Osteocyte (in vitro differentiated cells): Measurements from ENCODE around the gene PRUNE2. TPM values are rescaled to one million over a fixed set of nuclear protein-coding genes. Genes with fewer than 3 reads are reported as not detected.
A peak's percentile ranks its signal among the peaks of the same experiment; 100 is the strongest.

Experiments used
- DNase-seq: peaks from one replicate; pipeline ENCODE4 v3.0.0; 2021; ENCODE audit warnings: mixed read lengths; ENCODE audit not compliant: unreplicated experiment; ENCODE audit errors: extremely low spot score
- H3K27ac Mint-ChIP-seq: one replicate; pipeline ENCODE4 v1.8.0; 2021; ENCODE audit warnings: mild to moderate bottlenecking, mixed read lengths; ENCODE audit not compliant: unreplicated experiment
- H3K27me3 Mint-ChIP-seq: one replicate; pipeline ENCODE4 v1.8.0; 2021; ENCODE audit warnings: mixed read lengths; ENCODE audit not compliant: unreplicated experiment
- H3K36me3 Mint-ChIP-seq: one replicate; pipeline ENCODE4 v1.8.0; 2021; ENCODE audit warnings: mixed read lengths; ENCODE audit not compliant: unreplicated experiment
- H3K4me1 Mint-ChIP-seq: one replicate; pipeline ENCODE4 v1.8.0; 2021; ENCODE audit warnings: mixed read lengths; ENCODE audit not compliant: unreplicated experiment
- H3K4me3 Mint-ChIP-seq: one replicate; pipeline ENCODE4 v1.8.0; 2021; ENCODE audit warnings: mild to moderate bottlenecking, moderate library complexity, mixed read lengths; ENCODE audit not compliant: unreplicated experiment
- H3K9me3 Mint-ChIP-seq: one replicate; pipeline ENCODE4 v1.8.0; 2021; ENCODE audit warnings: mixed read lengths; ENCODE audit not compliant: unreplicated experiment
- CTCF ChIP-seq: fragments of 200-600 bp; sonication (generic); IDR thresholded peaks from 2 replicates; pipeline ENCODE4 v1.5.0; 2021; ENCODE audit warnings: antibody characterized with exemption, mild to moderate bottlenecking, moderate library complexity
- total RNA-seq: library from RNA; stranded (reverse); gene quantifications from 2 replicates; pipeline ENCODE4 v1.2.1, GENCODE V29; 2021

The PRUNE2 gene
- total RNA-seq, 1 donor from 2014 or later: 1.0 TPM

GRCh38 chr9:76784881-76785280, 121.0 kb downstream of the PRUNE2 start:
- TF ChIP-seq CTCF: no peak
- no peaks in the 10 kb centered on the region for H3K36me3 Mint-ChIP-seq
- no peak overlapping the region for H3K27ac Mint-ChIP-seq
- no peaks in the 10 kb centered on the region for H3K9me3 Mint-ChIP-seq
- DNase-seq: no peak
- H3K27me3 Mint-ChIP-seq: peaks cover 19% of the 10 kb centered on the region
- H3K4me3 Mint-ChIP-seq: no peak overlapping the region
- H3K4me1 Mint-ChIP-seq: no peaks in the 10 kb centered on the region

GRCh38 chr9:76772686-76773445, 133.0 kb downstream of the PRUNE2 start:
- no peak for DNase-seq
- Mint-ChIP-seq H3K27me3 (peaks cover 31% of the 10 kb centered on the region), H3K9me3 (no peaks in the 10 kb centered on the region), H3K4me1 (peaks cover 4% of the 10 kb centered on the region), H3K4me3 (no peak overlapping the region), H3K27ac (no peak overlapping the region), H3K36me3 (no peaks in the 10 kb centered on the region)
- no peak for TF ChIP-seq CTCF

GRCh38 chr9:76766126-76766525, 139.8 kb downstream of the PRUNE2 start:
- Mint-ChIP-seq H3K4me3 (no peak overlapping the region), H3K27me3 (peaks cover 32% of the 10 kb centered on the region), H3K27ac (no peak overlapping the region), H3K9me3 (no peaks in the 10 kb centered on the region), H3K4me1 (no peaks in the 10 kb centered on the region), H3K36me3 (no peaks in the 10 kb centered on the region)
- TF ChIP-seq CTCF: no peak
- DNase-seq: no peak

- Mint-ChIP-seq H3K36me3 (no peaks in the 10 kb centered on the region), H3K27me3 (peaks cover 33% of the 10 kb centered on the region), H3K4me1 (no peaks in the 10 kb centered on the region), H3K27ac (no peak within 1 kb of the TSS), H3K4me3 (no peak within 1 kb of the TSS), H3K9me3 (no peaks in the 10 kb centered on the region)
- TF ChIP-seq CTCF: no peak
- no peak for DNase-seq
These were observed 141.8 kb downstream of the PRUNE2 start, which contains the start of gene PCA3 for GRCh38 chr9:76764138-76764537. PCA3 (plus strand) TSS chr9:76764438.

- TF ChIP-seq CTCF: peak; percentile 53
- H3K36me3 Mint-ChIP-seq: no peaks in the 10 kb centered on the region
- no peak overlapping the region for H3K4me3 Mint-ChIP-seq
- H3K27ac Mint-ChIP-seq: no peak overlapping the region
- peaks cover 30% of the 10 kb centered on the region for H3K27me3 Mint-ChIP-seq
- H3K9me3 Mint-ChIP-seq: no peaks in the 10 kb centered on the region
- DNase-seq: no peak
- no peaks in the 10 kb centered on the region for H3K4me1 Mint-ChIP-seq
These were observed 144.5 kb downstream of the PRUNE2 start for GRCh38 chr9:76761448-76761847.
